ACC112 (cell line): ENCODE results near the gene MOB1B.

Source experiments
- H2AFZ ChIP-seq: fragments of 200-600 bp; sonication (generic); one replicate; pipeline ENCODE4 v1.6.0; 2017; ENCODE audit warnings: antibody characterized with exemption, low read length; ENCODE audit not compliant: unreplicated experiment
- H3K27ac ChIP-seq: fragments of 200-600 bp; sonication (generic); 2 replicates; pipeline ENCODE4 v1.5.1; 2014; ENCODE audit warnings: low read depth, mild to moderate bottlenecking, antibody characterized with exemption, low read length, moderate library complexity
- H3K27me3 ChIP-seq: fragments of 200-600 bp; sonication (generic); 2 replicates; pipeline ENCODE4 v1.6.1; 2014; ENCODE audit warnings: mild to moderate bottlenecking, antibody characterized with exemption, low read length, moderate library complexity, mixed read lengths; ENCODE audit not compliant: insufficient read depth
- H3K36me3 ChIP-seq: fragments of 200-600 bp; sonication (generic); 2 replicates; pipeline ENCODE4 v1.6.1; 2016; ENCODE audit warnings: mild to moderate bottlenecking, antibody characterized with exemption, low read length, moderate library complexity, mixed read lengths; ENCODE audit not compliant: insufficient read depth
- H3K4me1 ChIP-seq: fragments of 200-600 bp; sonication (generic); one replicate; pipeline ENCODE4 v1.6.1; 2016; ENCODE audit warnings: low read length, mixed read lengths; ENCODE audit not compliant: insufficient read depth, unreplicated experiment, control insufficient read depth
- H3K4me3 ChIP-seq: fragments of 200-600 bp; sonication (generic); 2 replicates; pipeline ENCODE4 v1.5.1; 2014; ENCODE audit warnings: mild to moderate bottlenecking, low read depth, low read length
- H3K79me2 ChIP-seq: fragments of 200-600 bp; sonication (generic); one replicate; pipeline ENCODE4 v1.6.0; 2016; ENCODE audit warnings: low read length; ENCODE audit not compliant: control insufficient read depth, unreplicated experiment, insufficient read depth

MOB1B gene

GRCh38 chr4:70901984-70902576 lies at the start of gene MOB1B:
MOB1B (plus strand) TSS chr4:70902369; CDS start chr4:70902537, 168 bp downstream.
- H3K36me3 ChIP-seq = no peaks in the 10 kb centered on the region
- H3K4me1 ChIP-seq = no peaks in the 10 kb centered on the region
- peaks cover 43% of the 10 kb centered on the region for H3K79me2 ChIP-seq
- H3K27me3 ChIP-seq = no peaks in the 10 kb centered on the region
- H2AFZ ChIP-seq = peak within 1 kb of the TSS; percentile 87
- peak within 1 kb of the TSS; percentile 12; the same call in 1 of the 2 replicates for H3K27ac ChIP-seq
- H3K4me3 ChIP-seq = peak within 1 kb of the TSS; percentile 84

- H3K27ac ChIP-seq = no peak overlapping the region
- H3K4me3 ChIP-seq = no peak overlapping the region
Observed at GRCh38 chr4:70855464-70855863, 46.7 kb upstream of the MOB1B start.

GRCh38 chr4:70858454-70858853 lies 43.7 kb upstream of the MOB1B start:
- H3K27ac ChIP-seq = no peak overlapping the region
- no peaks in the 10 kb centered on the region for H3K36me3 ChIP-seq
- H3K4me3 ChIP-seq = no peak overlapping the region
- H3K27me3 ChIP-seq = no peaks in the 10 kb centered on the region
- no peaks in the 10 kb centered on the region for H3K4me1 ChIP-seq
- H3K79me2 ChIP-seq = no peaks in the 10 kb centered on the region
- H2AFZ ChIP-seq = no peak overlapping the region

More at GRCh38 chr4:70855464-70855863, 46.7 kb upstream of the MOB1B start:
- no peaks in the 10 kb centered on the region for H3K36me3 ChIP-seq
- H3K79me2 ChIP-seq = no peaks in the 10 kb centered on the region
- no peaks in the 10 kb centered on the region for H3K27me3 ChIP-seq
- H2AFZ ChIP-seq = no peak overlapping the region
- no peaks in the 10 kb centered on the region for H3K4me1 ChIP-seq

- Histone ChIP-seq H3K4me3 (no peak overlapping the region), H3K79me2 (no peaks in the 10 kb centered on the region), H3K36me3 (no peaks in the 10 kb centered on the region), H3K27ac (no peak overlapping the region), H3K4me1 (no peaks in the 10 kb centered on the region), H3K27me3 (no peaks in the 10 kb centered on the region), H2AFZ (no peak overlapping the region)
Observed at GRCh38 chr4:70859066-70859465, 43.1 kb upstream of the MOB1B start.

- H3K4me1 ChIP-seq = no peaks in the 10 kb centered on the region
- no peak overlapping the region for H3K4me3 ChIP-seq
- H3K27me3 ChIP-seq = no peaks in the 10 kb centered on the region
- no peak overlapping the region for H2AFZ ChIP-seq
- no peak overlapping the region for H3K27ac ChIP-seq
- H3K79me2 ChIP-seq = no peaks in the 10 kb centered on the region
- H3K36me3 ChIP-seq = no peaks in the 10 kb centered on the region
Observed at GRCh38 chr4:70863099-70863790, 38.9 kb upstream of the MOB1B start.

- H2AFZ ChIP-seq = no peak overlapping the region
Observed at GRCh38 chr4:70868778-70869177, 33.4 kb upstream of the MOB1B start.

GRCh38 chr4:70873216-70873615 lies 29.0 kb upstream of the MOB1B start:
- H3K79me2 ChIP-seq = no peaks in the 10 kb centered on the region
- no peak overlapping the region for H2AFZ ChIP-seq

More at GRCh38 chr4:70868778-70869177, 33.4 kb upstream of the MOB1B start:
- Histone ChIP-seq H3K36me3 (no peaks in the 10 kb centered on the region), H3K27ac (no peak overlapping the region), H3K27me3 (no peaks in the 10 kb centered on the region), H3K4me1 (no peaks in the 10 kb centered on the region), H3K79me2 (no peaks in the 10 kb centered on the region), H3K4me3 (no peak overlapping the region)

GRCh38 chr4:70874268-70875156 lies 27.7 kb upstream of the MOB1B start:
- no peaks in the 10 kb centered on the region for H3K27me3 ChIP-seq
- no peak overlapping the region for H2AFZ ChIP-seq
- no peak overlapping the region for H3K4me3 ChIP-seq
- H3K36me3 ChIP-seq = no peaks in the 10 kb centered on the region
- no peaks in the 10 kb centered on the region for H3K4me1 ChIP-seq
- H3K79me2 ChIP-seq = no peaks in the 10 kb centered on the region
- no peak overlapping the region for H3K27ac ChIP-seq

More at GRCh38 chr4:70873216-70873615, 29.0 kb upstream of the MOB1B start:
- no peak overlapping the region for H3K4me3 ChIP-seq
- no peaks in the 10 kb centered on the region for H3K36me3 ChIP-seq
- H3K4me1 ChIP-seq = no peaks in the 10 kb centered on the region
- no peak overlapping the region for H3K27ac ChIP-seq
- H3K27me3 ChIP-seq = no peaks in the 10 kb centered on the region

- no peaks in the 10 kb centered on the region for H3K36me3 ChIP-seq
- H3K27ac ChIP-seq = no peak overlapping the region
- no peaks in the 10 kb centered on the region for H3K79me2 ChIP-seq
- no peak overlapping the region for H3K4me3 ChIP-seq
- H3K27me3 ChIP-seq = no peaks in the 10 kb centered on the region
- H3K4me1 ChIP-seq = no peaks in the 10 kb centered on the region
- H2AFZ ChIP-seq = no peak overlapping the region
Observed at GRCh38 chr4:70877556-70877955, 24.6 kb upstream of the MOB1B start.

- H3K36me3 ChIP-seq = no peaks in the 10 kb centered on the region
- no peaks in the 10 kb centered on the region for H3K27me3 ChIP-seq
- H3K4me1 ChIP-seq = no peaks in the 10 kb centered on the region
- H3K79me2 ChIP-seq = no peaks in the 10 kb centered on the region
- no peak overlapping the region for H3K27ac ChIP-seq
- H2AFZ ChIP-seq = no peak overlapping the region
- H3K4me3 ChIP-seq = no peak overlapping the region
Observed at GRCh38 chr4:70880739-70881138, 21.4 kb upstream of the MOB1B start.
